ENCODE results near the gene RIPOR3.

DNA sequence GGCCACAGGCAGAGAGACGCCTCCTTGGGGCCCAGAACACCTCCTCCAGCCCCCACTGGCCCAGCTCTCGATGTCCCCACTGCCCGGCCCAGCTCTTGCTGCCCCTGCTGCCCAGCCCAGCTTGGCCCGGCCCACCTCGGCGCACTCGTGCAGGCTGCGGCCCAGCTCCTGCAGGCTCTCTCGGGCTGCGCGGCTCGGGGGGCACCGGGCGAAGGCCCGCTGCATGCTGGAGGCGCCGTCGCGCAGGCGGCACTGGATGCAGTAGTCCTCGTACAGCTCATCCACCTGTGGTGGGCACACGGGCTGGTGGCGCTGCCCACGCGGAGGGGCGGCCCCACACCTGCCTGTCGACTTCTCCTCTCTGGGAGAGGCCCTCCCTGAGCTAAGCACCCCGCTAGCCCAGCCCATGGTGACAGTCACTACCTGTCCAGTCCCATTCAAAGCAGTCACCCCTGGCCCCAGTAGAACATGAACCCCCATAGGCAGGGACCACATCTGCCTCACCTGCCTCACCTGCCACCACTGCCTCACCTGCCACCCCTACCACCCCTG lies 81.8 kb downstream of the RIPOR3 start:
- TF ChIP-seq SMC3 (IDR thresholded peaks at IDR 0.05; ENCODE audit: low read depth, low read length) (no peak), GATA2 (CRISPR knock-in tag; IDR thresholded peaks at IDR 0.05) (no peak), POLR2AphosphoS5 (IDR thresholded peaks at IDR 0.05; ENCODE audit: low read depth, low read length) (no peak), RFX5 (IDR thresholded peaks at IDR 0.05; ENCODE audit: low read length) (no peak), ZBTB33 (IDR thresholded peaks at IDR 0.05; ENCODE audit: borderline replicate concordance, low read depth) (no peak), FOXJ3 (CRISPR knock-in tag; IDR thresholded peaks at IDR 0.05) (no peak), MEF2A (IDR thresholded peaks at IDR 0.05; ENCODE audit: borderline replicate concordance, low read depth) (no peak), CHD2 (IDR thresholded peaks at IDR 0.05; ENCODE audit: low read length, partially characterized antibody) (no peak)
- TF ChIP-seq, protein P1, sequence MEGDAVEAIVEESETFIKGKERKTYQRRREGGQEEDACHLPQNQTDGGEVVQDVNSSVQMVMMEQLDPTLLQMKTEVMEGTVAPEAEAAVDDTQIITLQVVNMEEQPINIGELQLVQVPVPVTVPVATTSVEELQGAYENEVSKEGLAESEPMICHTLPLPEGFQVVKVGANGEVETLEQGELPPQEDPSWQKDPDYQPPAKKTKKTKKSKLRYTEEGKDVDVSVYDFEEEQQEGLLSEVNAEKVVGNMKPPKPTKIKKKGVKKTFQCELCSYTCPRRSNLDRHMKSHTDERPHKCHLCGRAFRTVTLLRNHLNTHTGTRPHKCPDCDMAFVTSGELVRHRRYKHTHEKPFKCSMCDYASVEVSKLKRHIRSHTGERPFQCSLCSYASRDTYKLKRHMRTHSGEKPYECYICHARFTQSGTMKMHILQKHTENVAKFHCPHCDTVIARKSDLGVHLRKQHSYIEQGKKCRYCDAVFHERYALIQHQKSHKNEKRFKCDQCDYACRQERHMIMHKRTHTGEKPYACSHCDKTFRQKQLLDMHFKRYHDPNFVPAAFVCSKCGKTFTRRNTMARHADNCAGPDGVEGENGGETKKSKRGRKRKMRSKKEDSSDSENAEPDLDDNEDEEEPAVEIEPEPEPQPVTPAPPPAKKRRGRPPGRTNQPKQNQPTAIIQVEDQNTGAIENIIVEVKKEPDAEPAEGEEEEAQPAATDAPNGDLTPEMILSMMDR (IDR thresholded peaks at IDR 0.05): no peak
- TF ChIP-seq, protein P2, sequence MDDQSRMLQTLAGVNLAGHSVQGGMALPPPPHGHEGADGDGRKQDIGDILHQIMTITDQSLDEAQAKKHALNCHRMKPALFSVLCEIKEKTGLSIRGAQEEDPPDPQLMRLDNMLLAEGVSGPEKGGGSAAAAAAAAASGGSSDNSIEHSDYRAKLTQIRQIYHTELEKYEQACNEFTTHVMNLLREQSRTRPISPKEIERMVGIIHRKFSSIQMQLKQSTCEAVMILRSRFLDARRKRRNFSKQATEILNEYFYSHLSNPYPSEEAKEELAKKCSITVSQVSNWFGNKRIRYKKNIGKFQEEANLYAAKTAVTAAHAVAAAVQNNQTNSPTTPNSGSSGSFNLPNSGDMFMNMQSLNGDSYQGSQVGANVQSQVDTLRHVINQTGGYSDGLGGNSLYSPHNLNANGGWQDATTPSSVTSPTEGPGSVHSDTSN (IDR thresholded peaks at IDR 0.05): no peak
- TF ChIP-seq, protein P3, sequence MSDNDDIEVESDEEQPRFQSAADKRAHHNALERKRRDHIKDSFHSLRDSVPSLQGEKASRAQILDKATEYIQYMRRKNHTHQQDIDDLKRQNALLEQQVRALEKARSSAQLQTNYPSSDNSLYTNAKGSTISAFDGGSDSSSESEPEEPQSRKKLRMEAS (IDR thresholded peaks at IDR 0.05; ENCODE audit: low read depth): no peak
- TF ChIP-seq, protein P4, sequence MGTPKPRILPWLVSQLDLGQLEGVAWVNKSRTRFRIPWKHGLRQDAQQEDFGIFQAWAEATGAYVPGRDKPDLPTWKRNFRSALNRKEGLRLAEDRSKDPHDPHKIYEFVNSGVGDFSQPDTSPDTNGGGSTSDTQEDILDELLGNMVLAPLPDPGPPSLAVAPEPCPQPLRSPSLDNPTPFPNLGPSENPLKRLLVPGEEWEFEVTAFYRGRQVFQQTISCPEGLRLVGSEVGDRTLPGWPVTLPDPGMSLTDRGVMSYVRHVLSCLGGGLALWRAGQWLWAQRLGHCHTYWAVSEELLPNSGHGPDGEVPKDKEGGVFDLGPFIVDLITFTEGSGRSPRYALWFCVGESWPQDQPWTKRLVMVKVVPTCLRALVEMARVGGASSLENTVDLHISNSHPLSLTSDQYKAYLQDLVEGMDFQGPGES (IDR thresholded peaks at IDR 0.05; ENCODE audit: low read depth, low read length): no peak

All from SK-N-SH (cell line).